Heart left ventricle (tissue), 13 donors: ENCODE results near the gene RBMS3.

Experiments used
- CTCF ChIP-seq, 12 donors: fragments of 200-600 bp; sonication (generic) in 4 of 12; IDR thresholded peaks; one replicate each; pipeline versions ENCODE4 v1.5.0 to v1.8.0; 2018 to 2022; ENCODE audit warnings: antibody characterized with exemption in 12 of 12, mild to moderate bottlenecking in 5 of 12
- POLR2A ChIP-seq, 2 donors: fragments of 450-650 bp; IDR thresholded peaks; one replicate each; pipeline ENCODE4 v1.6.1; 2017; ENCODE audit warnings: antibody characterized with exemption in 2 of 2, mild to moderate bottlenecking in 2 of 2, moderate library complexity in 2 of 2
- donor health status: ischemic (EF 13 %, LVEDD 7.1; RV severe dilation, severe dysfunction).
- donor health status: DM: no; HTN: yes; CAD: no.
- donor health status: DM: no; HTN: no; CAD: no.
- donor health status: ischemic (EF 25% LVEDD 6.9; RV normal size, moderate dysfunction).
- donor health status: ischemic (EF 25% LVEDD 5.7; RV mildly dilated, moderate dysfunction).
- donor health status: ischemic (EF 35%, LVEDD 5.7; RV mildly dilated, moderate dysfunction).
- donor health status: nonischemic (EF 11% LVEDD 7.7; RV severe dilation, severe dysfunction).
- donor health status: DM: yes; HTN: yes; CAD: no.
- donor health status: PGD.
- donor health status: ischemic (EF 29% LVEDD 5.4; RV normal size, mild dysfunction).
- donor health status: nonischemic (EF 23%, LVEDD 6.1; RV moderate dilation, normal function).

GRCh38 chr3:29291260-29291981 is 10.6 kb downstream of the RBMS3 start:
- no peak for TF ChIP-seq CTCF (IDR thresholded peaks at IDR 0.05)
- TF ChIP-seq POLR2A (IDR thresholded peaks at IDR 0.05) = no peak
